Natural killer cell (primary cell): ENCODE results near the gene LRP4. TPM values are rescaled to one million over a fixed set of nuclear protein-coding genes. Genes with fewer than 3 reads are reported as not detected.

Experiments
- ATAC-seq, 3 donors: fragments of 150-1000 bp in 2 of 3; fragments of 200-7000 bp in 1 of 3; cut with Tn5 transposase; 1 replicate in 1 of 3; 2 replicates in 2 of 3; pipeline ENCODE4 v1.10.0; 2021; ENCODE audit warnings: mild to moderate bottlenecking in 2 of 3, moderate library complexity in 2 of 3
- DNase-seq, 2 donors: peaks; one replicate each; pipeline versions ENCODE4 v3.0.0 to v3.0.0-alpha.2; 2013 to 2021; ENCODE audit warnings: mixed read lengths in 1 of 2
- H3K27ac ChIP-seq: one replicate; pipeline ENCODE4 v1.5.1; 2013; ENCODE audit warnings: mild to moderate bottlenecking, low read length
- H3K27me3 ChIP-seq: one replicate; pipeline ENCODE4 v1.6.1; 2013; ENCODE audit warnings: low read length; ENCODE audit not compliant: control insufficient read depth, insufficient read depth
- H3K36me3 ChIP-seq: one replicate; pipeline ENCODE4 v1.6.1; 2013; ENCODE audit warnings: low read length; ENCODE audit not compliant: control insufficient read depth, insufficient read depth
- H3K4me1 ChIP-seq: one replicate; pipeline ENCODE4 v1.6.1; 2013; ENCODE audit warnings: low read length; ENCODE audit not compliant: control insufficient read depth, insufficient read depth
- H3K4me3 ChIP-seq: one replicate; pipeline ENCODE4 v1.5.1; 2013; ENCODE audit warnings: low read length
- H3K9me3 ChIP-seq: one replicate; pipeline ENCODE4 v1.6.1; 2013; ENCODE audit warnings: low read length; ENCODE audit not compliant: control insufficient read depth, insufficient read depth
- H3K27ac Mint-ChIP-seq, 2 donors: one replicate each; pipeline ENCODE4 v1.8.0; 2022; ENCODE audit warnings: mild to moderate bottlenecking in 2 of 2, mixed read lengths in 2 of 2, moderate library complexity in 1 of 2
- H3K27me3 Mint-ChIP-seq, 2 donors: one replicate each; pipeline ENCODE4 v1.8.0; 2022; ENCODE audit warnings: low read depth in 2 of 2, mixed read lengths in 2 of 2
- H3K36me3 Mint-ChIP-seq: one replicate; pipeline ENCODE4 v1.8.0; 2022; ENCODE audit warnings: mixed read lengths
- H3K4me1 Mint-ChIP-seq, 2 donors: one replicate each; pipeline ENCODE4 v1.8.0; 2022; ENCODE audit warnings: mixed read lengths in 2 of 2
- H3K4me3 Mint-ChIP-seq: one replicate; pipeline ENCODE4 v1.8.0; 2022; ENCODE audit warnings: mild to moderate bottlenecking, moderate library complexity, mixed read lengths
- H3K9me3 Mint-ChIP-seq, 2 donors: one replicate each; pipeline ENCODE4 v1.8.0; 2022; ENCODE audit warnings: mixed read lengths in 2 of 2
- CTCF ChIP-seq: fragments of 200-600 bp; IDR thresholded peaks from one replicate; pipeline ENCODE4 v1.8.0; 2022; ENCODE audit warnings: antibody characterized with exemption
- WGBS: methylation state at CpG from one replicate; pipeline ENCODE4 v1.1.7; 2013; ENCODE audit warnings: missing lambda C conversion rate; ENCODE audit not compliant: insufficient coverage; 5-methylcytosine and 5-hydroxymethylcytosine counted together
- intact Hi-C: fragments of 100-400 bp; cut with micrococcal nuclease; formaldehyde crosslinking; loops from one replicate; pipeline ENCODE4 v1.14.2; 2022
- total RNA-seq, 4 donors: library from RNA; stranded (reverse); fragments of 120-200 nt in 1 of 4; gene quantifications; one replicate each; pipeline versions ENCODE4 v1.2.3 to v1.2.4, GENCODE V29; 2013 to 2022

LRP4 gene
- total RNA-seq, 3 donors from 2014 or later (not counting 1 experiment from before 2014, with no cell fraction given), result not detected

- Mint-ChIP-seq H3K4me3 (no peak overlapping the region), H3K9me3 (no peaks in the 10 kb centered on the region), H3K27ac (no peak overlapping the region), H3K27me3 (no peaks in the 10 kb centered on the region), H3K36me3 (no peaks in the 10 kb centered on the region), H3K4me1 (peaks cover 5% of the 10 kb centered on the region in 2 donors)
- intact Hi-C loops, result no loop called here
- ATAC-seq (no peak), DNase-seq (no peak)
- no peaks in the 10 kb centered on the region for H3K36me3 ChIP-seq
- no peak overlapping the region for H3K27ac ChIP-seq
- 93% methylated on average over 5 of the region's 5 CpGs for WGBS
- no peaks in the 10 kb centered on the region for H3K9me3 ChIP-seq
- no peaks in the 10 kb centered on the region for H3K4me1 ChIP-seq
- TF ChIP-seq CTCF, result no peak
- no peak overlapping the region for H3K4me3 ChIP-seq
- H3K27me3 ChIP-seq, result no peaks in the 10 kb centered on the region
Measured at GRCh38 chr11:46953093-46953492, 34.7 kb upstream of the LRP4 start.

- intact Hi-C loops, result no loop called here
- Histone ChIP-seq H3K36me3 (no peaks in the 10 kb centered on the region), H3K27ac (no peak overlapping the region), H3K4me1 (no peaks in the 10 kb centered on the region), H3K4me3 (no peak overlapping the region), H3K9me3 (no peaks in the 10 kb centered on the region), H3K27me3 (no peaks in the 10 kb centered on the region)
- no peak for ATAC-seq
- TF ChIP-seq CTCF, result no peak
- H3K36me3 Mint-ChIP-seq, result no peaks in the 10 kb centered on the region
- H3K9me3 Mint-ChIP-seq, result no peaks in the 10 kb centered on the region
- DNase-seq, result no peak
- 70% methylated on average over 1 of the region's 2 CpGs for WGBS
- peaks cover 5% of the 10 kb centered on the region in 2 donors for H3K4me1 Mint-ChIP-seq
- H3K4me3 Mint-ChIP-seq, result no peak overlapping the region
- H3K27ac Mint-ChIP-seq, result no peak overlapping the region
- H3K27me3 Mint-ChIP-seq, result no peaks in the 10 kb centered on the region
Measured at GRCh38 chr11:46952553-46952952, 34.2 kb upstream of the LRP4 start.

GRCh38 chr11:46951864-46952263 is 33.5 kb upstream of the LRP4 start:
- Histone ChIP-seq H3K27ac (no peak overlapping the region), H3K9me3 (no peaks in the 10 kb centered on the region), H3K36me3 (no peaks in the 10 kb centered on the region), H3K4me3 (no peak overlapping the region), H3K4me1 (no peaks in the 10 kb centered on the region), H3K27me3 (no peaks in the 10 kb centered on the region)
- TF ChIP-seq CTCF, result no peak
- peaks cover 5% of the 10 kb centered on the region in 2 donors for H3K4me1 Mint-ChIP-seq
- H3K4me3 Mint-ChIP-seq, result no peak overlapping the region
- no peaks in the 10 kb centered on the region for H3K27me3 Mint-ChIP-seq
- WGBS, result no CpG with 5 or more reads among the region's 1 CpG
- DNase-seq, result no peak
- no peaks in the 10 kb centered on the region for H3K36me3 Mint-ChIP-seq
- H3K9me3 Mint-ChIP-seq, result no peaks in the 10 kb centered on the region
- no peak overlapping the region for H3K27ac Mint-ChIP-seq
- ATAC-seq, result no peak
- intact Hi-C loops, result no loop called here

GRCh38 chr11:46949297-46949696 is 30.9 kb upstream of the LRP4 start:
- Histone ChIP-seq H3K27me3 (no peaks in the 10 kb centered on the region), H3K9me3 (no peaks in the 10 kb centered on the region), H3K36me3 (no peaks in the 10 kb centered on the region), H3K4me1 (no peaks in the 10 kb centered on the region), H3K4me3 (no peak overlapping the region), H3K27ac (no peak overlapping the region)
- ATAC-seq (no peak), DNase-seq (no peak)
- H3K27me3 Mint-ChIP-seq, result no peaks in the 10 kb centered on the region
- H3K4me1 Mint-ChIP-seq, result peaks cover 5 to 11% of the 10 kb centered on the region in 2 donors
- intact Hi-C loops, result no loop called here
- no peak overlapping the region for H3K27ac Mint-ChIP-seq
- 100% methylated on average over 1 of the region's 1 CpG for WGBS
- H3K9me3 Mint-ChIP-seq, result no peaks in the 10 kb centered on the region
- TF ChIP-seq CTCF, result no peak
- H3K36me3 Mint-ChIP-seq, result no peaks in the 10 kb centered on the region
- no peak overlapping the region for H3K4me3 Mint-ChIP-seq
